Thymus (tissue), 11 donors: ENCODE results near the gene SIRT3. TPM values are rescaled to one million over a fixed set of nuclear protein-coding genes. Genes with fewer than 3 reads are reported as not detected.
"Not testable (repeated sequence)": the region's sequence is repeated elsewhere in the genome, so short reads cannot be mapped to it uniquely, and the experiment has no call there.

Source experiments
- DNase-seq, 9 donors: peaks; one replicate each; pipeline ENCODE4 v3.0.0-alpha.2; 2013; ENCODE audit warnings: low spot score in 9 of 9, low read depth in 6 of 9, missing footprints in 1 of 9
- H3K27ac ChIP-seq, 2 donors: one replicate each; pipeline ENCODE4 v1.5.1; 2013; ENCODE audit warnings: control low read depth in 1 of 2, low read depth in 1 of 2, low read length in 1 of 2, mild to moderate bottlenecking in 1 of 2, moderate library complexity in 1 of 2
- H3K27me3 ChIP-seq, 2 donors: one replicate each; pipeline ENCODE4 v1.5.1; 2013; ENCODE audit warnings: low read length in 1 of 2; ENCODE audit not compliant: control insufficient read depth in 2 of 2, insufficient read depth in 1 of 2
- H3K36me3 ChIP-seq, 2 donors: one replicate each; pipeline ENCODE4 v1.5.1; 2013; ENCODE audit warnings: low read length in 1 of 2, mild to moderate bottlenecking in 1 of 2, moderate library complexity in 1 of 2; ENCODE audit not compliant: control insufficient read depth in 2 of 2, insufficient read depth in 2 of 2
- H3K4me1 ChIP-seq, 2 donors: one replicate each; pipeline ENCODE4 v1.5.1; 2013; ENCODE audit warnings: low read length in 2 of 2; ENCODE audit not compliant: control insufficient read depth in 2 of 2, insufficient read depth in 2 of 2
- H3K4me3 ChIP-seq, 2 donors: one replicate each; pipeline ENCODE4 v1.5.1; 2013; ENCODE audit warnings: low read length in 2 of 2, control low read depth in 1 of 2, mild to moderate bottlenecking in 1 of 2
- H3K9me3 ChIP-seq, 2 donors: one replicate each; pipeline ENCODE4 v1.5.1; 2013; ENCODE audit warnings: low read length in 1 of 2, mild to moderate bottlenecking in 1 of 2; ENCODE audit not compliant: control insufficient read depth in 2 of 2, insufficient read depth in 1 of 2
- WGBS: extraction: QIAGEN DNeasy Blood & Tissue Kit; methylation state at CpG from one replicate; pipeline ENCODE4 v1.1.7; 2013; 5-methylcytosine and 5-hydroxymethylcytosine counted together
- polyA plus RNA-seq: library from polyadenylated mRNA; stranded (reverse); fragments of 200-250 nt; gene quantifications from one replicate; pipeline ENCODE4 v1.2.3, GENCODE V29; 2013
- total RNA-seq: library from RNA; stranded (reverse); fragments of 120-200 nt; gene quantifications from one replicate; pipeline ENCODE4 v1.2.4, GENCODE V29; 2013
- donor health status: healthy.

SIRT3 gene
- total and polyA plus RNA-seq, 2 donors = 6.5 to 38.3 TPM

- Histone ChIP-seq H3K4me3 (no peak overlapping the region), H3K9me3 (no peaks in the 10 kb centered on the region), H3K4me1 (no peaks in the 10 kb centered on the region), H3K36me3 (peaks cover 0 to 15% of the 10 kb centered on the region in 2 donors), H3K27me3 (no peaks in the 10 kb centered on the region), H3K27ac (no peak overlapping the region)
- DNase-seq = no peak
- 95% methylated on average over 16 of the region's 16 CpGs for WGBS
Observed at GRCh38 chr11:223026-223789, 12.9 kb downstream of the SIRT3 start.

GRCh38 chr11:221998-222789 lies 13.9 kb downstream of the SIRT3 start:
- H3K36me3 ChIP-seq = peaks cover 0 to 15% of the 10 kb centered on the region in 2 donors
- no peak for DNase-seq

GRCh38 chr11:221539-221938 lies 14.6 kb downstream of the SIRT3 start:
- Histone ChIP-seq H3K27me3 (no peaks in the 10 kb centered on the region), H3K4me1 (no peaks in the 10 kb centered on the region), H3K36me3 (peaks cover 0 to 15% of the 10 kb centered on the region in 2 donors), H3K4me3 (no peak overlapping the region), H3K27ac (no peak overlapping the region), H3K9me3 (no peaks in the 10 kb centered on the region)
- DNase-seq = no peak
- 92% methylated on average over 7 of the region's 7 CpGs for WGBS

More at GRCh38 chr11:221998-222789, 13.9 kb downstream of the SIRT3 start:
- Histone ChIP-seq H3K27me3 (no peaks in the 10 kb centered on the region), H3K4me3 (no peak overlapping the region), H3K27ac (no peak overlapping the region), H3K9me3 (no peaks in the 10 kb centered on the region), H3K4me1 (no peaks in the 10 kb centered on the region)
- WGBS = 97% methylated on average over 14 of the region's 14 CpGs

- peaks cover 3 to 22% of the 10 kb centered on the region in 2 donors for H3K36me3 ChIP-seq
- WGBS = 98% methylated on average over 2 of the region's 3 CpGs
- DNase-seq, H3K4me3 ChIP-seq, H3K9me3 ChIP-seq, H3K4me1 ChIP-seq, H3K27me3 ChIP-seq, H3K27ac ChIP-seq: not testable (repeated sequence)
Observed at GRCh38 chr11:220641-221215, 15.4 kb downstream of the SIRT3 start.

GRCh38 chr11:218815-219593 lies 17.1 kb downstream of the SIRT3 start:
- Histone ChIP-seq H3K27ac (no peak overlapping the region), H3K27me3 (no peaks in the 10 kb centered on the region), H3K4me3 (no peak overlapping the region), H3K4me1 (no peaks in the 10 kb centered on the region), H3K36me3 (peaks cover 20 to 34% of the 10 kb centered on the region in 2 donors), H3K9me3 (no peaks in the 10 kb centered on the region)
- no peak for DNase-seq
- 94% methylated on average over 29 of the region's 29 CpGs for WGBS

GRCh38 chr11:217704-218103 lies 18.4 kb downstream of the SIRT3 start:
- Histone ChIP-seq H3K27me3 (no peaks in the 10 kb centered on the region), H3K4me1 (no peaks in the 10 kb centered on the region), H3K9me3 (no peaks in the 10 kb centered on the region), H3K27ac (no peak overlapping the region), H3K4me3 (no peak overlapping the region), H3K36me3 (peaks cover 33 to 40% of the 10 kb centered on the region in 2 donors)
- no peak for DNase-seq
- 97% methylated on average over 3 of the region's 3 CpGs for WGBS

GRCh38 chr11:216081-216974 lies 19.8 kb downstream of the SIRT3 start:
- no peak overlapping the region for H3K27ac ChIP-seq
- no peak overlapping the region for H3K4me3 ChIP-seq
- no peak for DNase-seq
- peaks cover 46 to 49% of the 10 kb centered on the region in 2 donors for H3K36me3 ChIP-seq
- no peaks in the 10 kb centered on the region for H3K27me3 ChIP-seq
- no peaks in the 10 kb centered on the region for H3K4me1 ChIP-seq
- no peaks in the 10 kb centered on the region for H3K9me3 ChIP-seq
- WGBS = 96% methylated on average over 11 of the region's 11 CpGs

GRCh38 chr11:215581-216037 lies 20.5 kb downstream of the SIRT3 start:
- no peak overlapping the region for H3K4me3 ChIP-seq
- no peak for DNase-seq
- no peak overlapping the region for H3K27ac ChIP-seq
- no peaks in the 10 kb centered on the region for H3K4me1 ChIP-seq
- no peaks in the 10 kb centered on the region for H3K27me3 ChIP-seq
- 86% methylated on average over 4 of the region's 4 CpGs for WGBS
- H3K9me3 ChIP-seq = no peaks in the 10 kb centered on the region
- peaks cover 54 to 56% of the 10 kb centered on the region in 2 donors for H3K36me3 ChIP-seq
